Gastrocnemius medialis (tissue), 4 donors: ENCODE data around the gene KCNQ5.

Experiments used
- CTCF ChIP-seq, 5 experiments: fragments of 450-650 bp in 3 of 5; fragments of 200-600 bp in 2 of 5; sonication (generic) in 2 of 5; IDR thresholded peaks in 4 of 5; conservative IDR thresholded peaks in 1 of 5; 1 replicate in 4 of 5; 2 replicates in 1 of 5; pipeline ENCODE4 v1.5.1; 2016 to 2019; ENCODE audit warnings: antibody characterized with exemption in 5 of 5, mild to moderate bottlenecking in 3 of 5, moderate library complexity in 3 of 5
- POLR2A ChIP-seq, 2 donors: fragments of 450-650 bp; IDR thresholded peaks; one replicate each; pipeline ENCODE4 v1.6.1; 2017; ENCODE audit warnings: antibody characterized with exemption in 2 of 2, mild to moderate bottlenecking in 2 of 2, moderate library complexity in 2 of 2

- TF ChIP-seq CTCF (IDR thresholded peaks at IDR 0.05 in 4 of 5, conservative IDR thresholded peaks at IDR 0.05 in 1 of 5): no peak
- no peak for TF ChIP-seq POLR2A (IDR thresholded peaks at IDR 0.05)
Measured at GRCh38 chr6:72636215-72636614, 14.4 kb downstream of the KCNQ5 start.
